GM23338 (cell line): Measurements from ENCODE around the gene MYBPC2. TPM values are rescaled to one million over a fixed set of nuclear protein-coding genes. Genes with fewer than 3 reads are reported as not detected.

Source experiments
- ATAC-seq: fragments of 200-7000 bp; cut with Tn5 transposase; 3 replicates; pipeline ENCODE4 v1.9.1; 2020
- DNase-seq: peaks from one replicate; pipeline ENCODE4 v3.0.0-alpha.2; 2015; ENCODE audit warnings: low spot score
- H2AFZ ChIP-seq: fragments of 200-600 bp; sonication (generic); 2 replicates; pipeline ENCODE4 v1.8.0; 2016; ENCODE audit warnings: antibody characterized with exemption, mild to moderate bottlenecking, moderate library complexity
- H3F3A ChIP-seq: fragments of 200-600 bp; sonication (generic); replicated peaks from 2 replicates; pipeline ENCODE4 v1.8.0; 2017; ENCODE audit warnings: antibody characterized with exemption, mixed run types, low read depth
- H3K27ac ChIP-seq: fragments of 200-600 bp; sonication (generic); 2 replicates; pipeline ENCODE4 v1.6.1; 2016; ENCODE audit warnings: low read depth
- H3K27me3 ChIP-seq: fragments of 200-600 bp; sonication (generic); 2 replicates; pipeline ENCODE4 v1.8.0; 2016; ENCODE audit warnings: mild to moderate bottlenecking, mixed run types, moderate library complexity; ENCODE audit not compliant: insufficient read depth
- H3K36me3 ChIP-seq: fragments of 200-600 bp; sonication (generic); 2 replicates; pipeline ENCODE4 v1.8.0; 2016; ENCODE audit warnings: mild to moderate bottlenecking; ENCODE audit not compliant: insufficient read depth
- H3K4me1 ChIP-seq: fragments of 200-600 bp; sonication (generic); 2 replicates; pipeline ENCODE4 v1.8.0; 2016; ENCODE audit warnings: mild to moderate bottlenecking, moderate library complexity; ENCODE audit not compliant: insufficient read depth
- H3K4me2 ChIP-seq: fragments of 200-600 bp; sonication (generic); 2 replicates; pipeline ENCODE4 v1.7.1; 2017; ENCODE audit warnings: mixed run types
- H3K4me3 ChIP-seq: fragments of 200-600 bp; sonication (generic); 2 replicates; pipeline ENCODE4 v1.6.1; 2016; ENCODE audit warnings: mixed run types
- H3K79me2 ChIP-seq: fragments of 200-600 bp; sonication (generic); replicated peaks from 2 replicates; pipeline ENCODE4 v1.8.0; 2017; ENCODE audit warnings: mild to moderate bottlenecking; ENCODE audit not compliant: insufficient read depth
- H3K9me2 ChIP-seq: fragments of 200-600 bp; sonication (generic); 2 replicates; pipeline ENCODE4 v1.8.0; 2017; ENCODE audit not compliant: insufficient read depth
- H4K20me1 ChIP-seq: fragments of 200-600 bp; sonication (generic); replicated peaks from 2 replicates; pipeline ENCODE4 v1.8.0; 2017; ENCODE audit warnings: mild to moderate bottlenecking; ENCODE audit not compliant: insufficient read depth
- H3K27ac Mint-ChIP-seq: 2 replicates; pipeline ENCODE4 v1.8.0; 2020; ENCODE audit warnings: inconsistent platforms, mild to moderate bottlenecking, moderate library complexity, mixed read lengths
- H3K27me3 Mint-ChIP-seq: 3 replicates; pipeline ENCODE4 v1.8.0; 2022; ENCODE audit warnings: low read depth, mild to moderate bottlenecking, moderate library complexity, mixed read lengths, inconsistent platforms; ENCODE audit not compliant: insufficient read depth, poor library complexity
- H3K36me3 Mint-ChIP-seq: 3 replicates; pipeline ENCODE4 v1.8.0; 2021; ENCODE audit warnings: low read depth, mild to moderate bottlenecking, inconsistent platforms, moderate library complexity, mixed read lengths
- H3K4me1 Mint-ChIP-seq: 3 replicates; pipeline ENCODE4 v1.8.0; 2020; ENCODE audit warnings: mild to moderate bottlenecking, inconsistent platforms, mixed read lengths
- H3K4me3 Mint-ChIP-seq: 3 replicates; pipeline ENCODE4 v1.8.0; 2021; ENCODE audit warnings: moderate library complexity, mild to moderate bottlenecking, inconsistent platforms, mixed read lengths
- H3K9me3 Mint-ChIP-seq: 3 replicates; pipeline ENCODE4 v1.8.0; 2020; ENCODE audit warnings: moderate library complexity, mild to moderate bottlenecking, inconsistent platforms, mixed read lengths
- CREB1 ChIP-seq: fragments of 250-450 bp; sonication (Bioruptor Pico); IDR thresholded peaks from 2 replicates; pipeline ENCODE4 v1.5.0; 2020; ENCODE audit warnings: low read depth, mild to moderate bottlenecking, moderate library complexity
- CTCF ChIP-seq, 2 experiments: fragments of 200-600 bp in 1 of 2; sonication (generic) in 1 of 2; conservative IDR thresholded peaks; 2 replicates each; pipeline versions ENCODE4 v1.5.1 to v1.6.1; 2016 to 2017; ENCODE audit warnings: antibody characterized with exemption in 2 of 2, low read depth in 2 of 2, mild to moderate bottlenecking in 2 of 2, moderate library complexity in 1 of 2
- ETS1 ChIP-seq: IDR thresholded peaks from 2 replicates; pipeline ENCODE4 v1.6.1; 2016; ENCODE audit warnings: antibody characterized with exemption
- EZH2 ChIP-seq: fragments of 200-600 bp; sonication (generic); IDR thresholded peaks from one replicate; pipeline ENCODE4 v1.8.0; 2017; ENCODE audit warnings: antibody characterized with exemption, mild to moderate bottlenecking, low read depth; ENCODE audit not compliant: unreplicated experiment
- EZH2phosphoT487 ChIP-seq: fragments of 200-600 bp; sonication (generic); IDR thresholded peaks from one replicate; pipeline ENCODE4 v1.8.1; 2018; ENCODE audit warnings: antibody characterized with exemption; ENCODE audit not compliant: unreplicated experiment
- JUNB ChIP-seq: IDR thresholded peaks from one replicate; pipeline ENCODE4 v1.6.1; 2016; ENCODE audit warnings: antibody characterized with exemption; ENCODE audit not compliant: unreplicated experiment
- NANOG ChIP-seq: IDR thresholded peaks from 2 replicates; pipeline ENCODE4 v1.6.1; 2016; ENCODE audit warnings: antibody characterized with exemption, borderline replicate concordance
- POLR2AphosphoS5 ChIP-seq: IDR thresholded peaks from 2 replicates; pipeline ENCODE4 v1.6.1; 2016; ENCODE audit warnings: antibody characterized with exemption, low read depth
- REST ChIP-seq: IDR thresholded peaks from one replicate; pipeline ENCODE4 v1.6.1; 2018; ENCODE audit warnings: antibody characterized with exemption; ENCODE audit not compliant: unreplicated experiment
- STAT1 ChIP-seq: IDR thresholded peaks from one replicate; pipeline ENCODE4 v1.6.1; 2016; ENCODE audit warnings: antibody characterized with exemption; ENCODE audit not compliant: unreplicated experiment
- ZNF114 ChIP-seq: fragments of 250-450 bp; sonication (Bioruptor Pico); IDR thresholded peaks from 2 replicates; pipeline ENCODE4 v1.5.0; 2020; ENCODE audit warnings: mild to moderate bottlenecking, moderate library complexity
- ZNF331 ChIP-seq: fragments of 250-450 bp; sonication (Bioruptor Pico); IDR thresholded peaks from 2 replicates; pipeline ENCODE4 v1.5.0; 2020; ENCODE audit warnings: low read depth, mild to moderate bottlenecking, moderate library complexity
- ZNF462 ChIP-seq: fragments of 250-450 bp; sonication (Bioruptor Pico); IDR thresholded peaks from 2 replicates; pipeline ENCODE4 v1.5.0; 2020; ENCODE audit warnings: mild to moderate bottlenecking, moderate library complexity
- polyA plus RNA-seq: library from polyadenylated mRNA; unstranded; fragments of >200 nt; fragmentation: Nextera tagmentation; extraction: Ambion mirVana; gene quantifications from 2 replicates; pipeline ENCODE4 v1.2.1, GENCODE V29; 2016
- total RNA-seq: library from RNA; depleted of rRNA; stranded (reverse); fragments of >200 nt; shearing (Covaris generic); gene quantifications from 2 replicates; pipeline ENCODE4 v1.2.3, GENCODE V29; 2014

The MYBPC2 gene
- total and polyA plus RNA-seq, 2 experiments from 2014 or later = 4.2 to 5.9 TPM

- H3K9me2 ChIP-seq = no peaks in the 10 kb centered on the region
- H3K4me1 Mint-ChIP-seq = no peaks in the 10 kb centered on the region
- DNase-seq = no peak
- no peaks in the 10 kb centered on the region for H3K27me3 ChIP-seq
- TF ChIP-seq ZNF462 (no peak), ZNF114 (CRISPR knock-in tag) (no peak), EZH2 (no peak), REST (no peak), STAT1 (no peak), ZNF331 (CRISPR knock-in tag) (no peak), NANOG (no peak), ETS1 (no peak), POLR2AphosphoS5 (no peak), EZH2phosphoT487 (no peak), JUNB (no peak), CREB1 (no peak), CTCF (conservative IDR thresholded peaks at IDR 0.05; ENCODE audit: low read depth in 2 of 2) (no peak)
- peak overlapping the region; percentile 81 for H3K27ac Mint-ChIP-seq
- no peak for ATAC-seq
- H2AFZ ChIP-seq = no peak overlapping the region
- no peak overlapping the region for H3K4me3 ChIP-seq
- H3F3A ChIP-seq = no peaks in the 10 kb centered on the region
- H3K9me3 Mint-ChIP-seq = no peaks in the 10 kb centered on the region; the same call in 2 of the 3 replicates
- no peak overlapping the region for H3K27ac ChIP-seq
- no peaks in the 10 kb centered on the region for H3K4me1 ChIP-seq
- no peak overlapping the region for H3K4me3 Mint-ChIP-seq
- peaks cover 4% of the 10 kb centered on the region for H4K20me1 ChIP-seq
- H3K27me3 Mint-ChIP-seq = peaks cover 5% of the 10 kb centered on the region
- H3K36me3 Mint-ChIP-seq = peaks cover 33% of the 10 kb centered on the region
- peaks cover 14% of the 10 kb centered on the region for H3K79me2 ChIP-seq
- H3K36me3 ChIP-seq = no peaks in the 10 kb centered on the region
- H3K4me2 ChIP-seq = no peak overlapping the region
These were observed 33.3 kb upstream of the MYBPC2 start for GRCh38 chr19:50399368-50399745.
